Left hindlimb (tissue), 1 donor: ENCODE measurements around the gene SMAD3.
A peak's percentile ranks its signal among the peaks of the same experiment; 100 is the strongest.
"Not testable (repeated sequence)": the region's sequence is repeated elsewhere in the genome, so short reads cannot be mapped to it uniquely, and the experiment has no call there.

ENCODE experiments used
- DNase-seq: peaks from one replicate; pipeline ENCODE4 v3.0.0-alpha.2; 2018

SMAD3 gene

GRCh38 chr15:67146234-67146633 is 80.8 kb downstream of the SMAD3 start:
- peak; percentile 77 for DNase-seq

- DNase-seq, result peak; percentile 62
These were observed 81.5 kb downstream of the SMAD3 start for GRCh38 chr15:67146875-67147381.

GRCh38 chr15:67147396-67147949 is 82.1 kb downstream of the SMAD3 start:
- no peak for DNase-seq

GRCh38 chr15:67148196-67148701 is 82.8 kb downstream of the SMAD3 start:
- DNase-seq, result no peak

- DNase-seq, result no peak
These were observed 83.8 kb downstream of the SMAD3 start for GRCh38 chr15:67149068-67149772.

GRCh38 chr15:67149773-67150022 is 84.3 kb downstream of the SMAD3 start:
- DNase-seq, result no peak

- DNase-seq, result peak; percentile 60
These were observed 84.8 kb downstream of the SMAD3 start for GRCh38 chr15:67150023-67150860.

GRCh38 chr15:67152429-67152828 is 87.0 kb downstream of the SMAD3 start:
- DNase-seq, result no peak

- DNase-seq, result not testable (repeated sequence)
These were observed 87.6 kb downstream of the SMAD3 start for GRCh38 chr15:67153044-67153443.

- no peak for DNase-seq
These were observed 88.8 kb downstream of the SMAD3 start for GRCh38 chr15:67154249-67154648.

GRCh38 chr15:67156426-67156825 is 91.0 kb downstream of the SMAD3 start:
- DNase-seq, result no peak

- no peak for DNase-seq
These were observed 91.4 kb downstream of the SMAD3 start for GRCh38 chr15:67156834-67157233.

- DNase-seq, result peak; percentile 49
These were observed 92.3 kb downstream of the SMAD3 start for GRCh38 chr15:67157521-67158252.

GRCh38 chr15:67158367-67158766 is 93.0 kb downstream of the SMAD3 start:
- peak; percentile 22 for DNase-seq

GRCh38 chr15:67161412-67161811 is 96.0 kb downstream of the SMAD3 start:
- DNase-seq, result no peak

GRCh38 chr15:67161881-67162280 is 96.5 kb downstream of the SMAD3 start:
- DNase-seq, result peak; percentile 35

GRCh38 chr15:67163180-67163579 is 97.8 kb downstream of the SMAD3 start:
- no peak for DNase-seq

GRCh38 chr15:67164401-67164791 is 99.0 kb downstream of the SMAD3 start:
- DNase-seq, result no peak

GRCh38 chr15:67164811-67165253 is 99.4 kb downstream of the SMAD3 start:
- DNase-seq, result peak; percentile 29

GRCh38 chr15:67165254-67166253 is 100.2 kb downstream of the SMAD3 start:
- DNase-seq, result peak; percentile 50

- no peak for DNase-seq
These were observed 101.0 kb downstream of the SMAD3 start for GRCh38 chr15:67166280-67167009.
